Measurements from ENCODE around the gene KLHL3. TPM values are rescaled to one million over a fixed set of nuclear protein-coding genes. Genes with fewer than 3 reads are reported as not detected.
"Not testable (repeated sequence)": the region's sequence is repeated elsewhere in the genome, so short reads cannot be mapped to it uniquely, and the experiment has no call there.

Gene KLHL3
- polyA plus RNA-seq, 2 donors: 0.95 to 1.9 TPM

GRCh38 chr5:137647401-137647800 lies 88.5 kb downstream of the KLHL3 start:
- H3K9me3 ChIP-seq (ENCODE audit: control insufficient read depth in 2 of 2, insufficient read depth in 1 of 2, low read depth in 1 of 2, low read length in 1 of 2): no peaks in the 10 kb centered on the region
- H3K27me3 ChIP-seq (ENCODE audit: control insufficient read depth in 1 of 2, insufficient read depth in 2 of 2, low read length in 2 of 2): no peaks in the 10 kb centered on the region
- H3K4me1 ChIP-seq (ENCODE audit: control insufficient read depth in 2 of 2, insufficient read depth in 2 of 2, low read length in 1 of 2): peaks cover 0 to 2% of the 10 kb centered on the region in 2 donors
- WGBS, 2 donors: 62 to 86% methylated on average over 11 of the region's 11 CpGs
- H3K36me3 ChIP-seq (ENCODE audit: control insufficient read depth in 2 of 2, insufficient read depth in 2 of 2, low read length in 1 of 2): no peaks in the 10 kb centered on the region
- H3K27ac ChIP-seq (ENCODE audit: low read depth in 2 of 2, low read length in 1 of 2): no peak overlapping the region
- no peak overlapping the region for H3K4me3 ChIP-seq (ENCODE audit: low read depth in 1 of 2, low read length in 2 of 2)

GRCh38 chr5:137646761-137647160 lies 89.1 kb downstream of the KLHL3 start:
- Histone ChIP-seq H3K4me1 (ENCODE audit: control insufficient read depth in 2 of 2, insufficient read depth in 2 of 2, low read length in 1 of 2) (peaks cover 0 to 2% of the 10 kb centered on the region in 2 donors), H3K4me3 (ENCODE audit: low read depth in 1 of 2, low read length in 2 of 2) (no peak overlapping the region), H3K36me3 (ENCODE audit: control insufficient read depth in 2 of 2, insufficient read depth in 2 of 2, low read length in 1 of 2) (no peaks in the 10 kb centered on the region), H3K27me3 (ENCODE audit: control insufficient read depth in 1 of 2, insufficient read depth in 2 of 2, low read length in 2 of 2) (no peaks in the 10 kb centered on the region), H3K9me3 (ENCODE audit: control insufficient read depth in 2 of 2, insufficient read depth in 1 of 2, low read depth in 1 of 2, low read length in 1 of 2) (no peaks in the 10 kb centered on the region), H3K27ac (ENCODE audit: low read depth in 2 of 2, low read length in 1 of 2) (no peak overlapping the region)
- WGBS, 2 donors: 69 to 73% methylated on average over 2 of the region's 2 CpGs

GRCh38 chr5:137643081-137643480 lies 92.8 kb downstream of the KLHL3 start:
- H3K36me3 ChIP-seq (ENCODE audit: control insufficient read depth in 2 of 2, insufficient read depth in 2 of 2, low read length in 1 of 2); H3K27ac ChIP-seq (ENCODE audit: low read depth in 2 of 2, low read length in 1 of 2); H3K4me3 ChIP-seq (ENCODE audit: low read depth in 1 of 2, low read length in 2 of 2); H3K9me3 ChIP-seq (ENCODE audit: control insufficient read depth in 2 of 2, insufficient read depth in 1 of 2, low read depth in 1 of 2, low read length in 1 of 2); H3K4me1 ChIP-seq (ENCODE audit: control insufficient read depth in 2 of 2, insufficient read depth in 2 of 2, low read length in 1 of 2); H3K27me3 ChIP-seq (ENCODE audit: control insufficient read depth in 1 of 2, insufficient read depth in 2 of 2, low read length in 2 of 2): not testable (repeated sequence)
- 88 to 92% methylated on average over 2 of the region's 2 CpGs for WGBS, 2 donors

- Histone ChIP-seq H3K27ac (ENCODE audit: low read depth in 2 of 2, low read length in 1 of 2) (no peak overlapping the region), H3K36me3 (ENCODE audit: control insufficient read depth in 2 of 2, insufficient read depth in 2 of 2, low read length in 1 of 2) (no peaks in the 10 kb centered on the region), H3K4me1 (ENCODE audit: control insufficient read depth in 2 of 2, insufficient read depth in 2 of 2, low read length in 1 of 2) (no peaks in the 10 kb centered on the region), H3K9me3 (ENCODE audit: control insufficient read depth in 2 of 2, insufficient read depth in 1 of 2, low read depth in 1 of 2, low read length in 1 of 2) (peaks cover 2 to 5% of the 10 kb centered on the region in 2 donors), H3K27me3 (ENCODE audit: control insufficient read depth in 1 of 2, insufficient read depth in 2 of 2, low read length in 2 of 2) (no peaks in the 10 kb centered on the region), H3K4me3 (ENCODE audit: low read depth in 1 of 2, low read length in 2 of 2) (no peak overlapping the region)
- WGBS, 2 donors: 80 to 81% methylated on average over 4 of the region's 4 CpGs
Observed at GRCh38 chr5:137642091-137642490, 93.8 kb downstream of the KLHL3 start.

GRCh38 chr5:137641148-137641547 lies 94.7 kb downstream of the KLHL3 start:
- H3K27me3 ChIP-seq (ENCODE audit: control insufficient read depth in 1 of 2, insufficient read depth in 2 of 2, low read length in 2 of 2): no peaks in the 10 kb centered on the region
- no peaks in the 10 kb centered on the region for H3K4me1 ChIP-seq (ENCODE audit: control insufficient read depth in 2 of 2, insufficient read depth in 2 of 2, low read length in 1 of 2)
- no peak overlapping the region for H3K27ac ChIP-seq (ENCODE audit: low read depth in 2 of 2, low read length in 1 of 2)
- no peaks in the 10 kb centered on the region for H3K36me3 ChIP-seq (ENCODE audit: control insufficient read depth in 2 of 2, insufficient read depth in 2 of 2, low read length in 1 of 2)
- 55 to 84% methylated on average over 1 of the region's 1 CpG for WGBS, 2 donors
- H3K4me3 ChIP-seq (ENCODE audit: low read depth in 1 of 2, low read length in 2 of 2): no peak overlapping the region
- H3K9me3 ChIP-seq (ENCODE audit: control insufficient read depth in 2 of 2, insufficient read depth in 1 of 2, low read depth in 1 of 2, low read length in 1 of 2): peaks cover 2 to 6% of the 10 kb centered on the region in 2 donors

- no peaks in the 10 kb centered on the region for H3K4me1 ChIP-seq (ENCODE audit: control insufficient read depth in 2 of 2, insufficient read depth in 2 of 2, low read length in 1 of 2)
- no peaks in the 10 kb centered on the region for H3K27me3 ChIP-seq (ENCODE audit: control insufficient read depth in 1 of 2, insufficient read depth in 2 of 2, low read length in 2 of 2)
- peaks cover 2 to 6% of the 10 kb centered on the region in 2 donors for H3K9me3 ChIP-seq (ENCODE audit: control insufficient read depth in 2 of 2, insufficient read depth in 1 of 2, low read depth in 1 of 2, low read length in 1 of 2)
- H3K27ac ChIP-seq (ENCODE audit: low read depth in 2 of 2, low read length in 1 of 2): no peak overlapping the region
- WGBS, 2 donors: 93 to 96% methylated on average over 11 of the region's 11 CpGs
- no peak overlapping the region for H3K4me3 ChIP-seq (ENCODE audit: low read depth in 1 of 2, low read length in 2 of 2)
- H3K36me3 ChIP-seq (ENCODE audit: control insufficient read depth in 2 of 2, insufficient read depth in 2 of 2, low read length in 1 of 2): no peaks in the 10 kb centered on the region
Observed at GRCh38 chr5:137639645-137640044, 96.2 kb downstream of the KLHL3 start.

- H3K9me3 ChIP-seq (ENCODE audit: control insufficient read depth in 2 of 2, insufficient read depth in 1 of 2, low read depth in 1 of 2, low read length in 1 of 2): peaks cover 2 to 6% of the 10 kb centered on the region in 2 donors
- no peak overlapping the region for H3K27ac ChIP-seq (ENCODE audit: low read depth in 2 of 2, low read length in 1 of 2)
- 96% methylated on average over 13 of the region's 13 CpGs for WGBS, 2 donors
- no peaks in the 10 kb centered on the region for H3K4me1 ChIP-seq (ENCODE audit: control insufficient read depth in 2 of 2, insufficient read depth in 2 of 2, low read length in 1 of 2)
- H3K36me3 ChIP-seq (ENCODE audit: control insufficient read depth in 2 of 2, insufficient read depth in 2 of 2, low read length in 1 of 2): no peaks in the 10 kb centered on the region
- no peaks in the 10 kb centered on the region for H3K27me3 ChIP-seq (ENCODE audit: control insufficient read depth in 1 of 2, insufficient read depth in 2 of 2, low read length in 2 of 2)
- H3K4me3 ChIP-seq (ENCODE audit: low read depth in 1 of 2, low read length in 2 of 2): no peak overlapping the region
Observed at GRCh38 chr5:137638841-137639240, 97.0 kb downstream of the KLHL3 start.

- 96% methylated on average over 15 of the region's 15 CpGs for WGBS, 2 donors
- Histone ChIP-seq H3K27ac (ENCODE audit: low read depth in 2 of 2, low read length in 1 of 2) (no peak overlapping the region), H3K27me3 (ENCODE audit: control insufficient read depth in 1 of 2, insufficient read depth in 2 of 2, low read length in 2 of 2) (no peaks in the 10 kb centered on the region), H3K36me3 (ENCODE audit: control insufficient read depth in 2 of 2, insufficient read depth in 2 of 2, low read length in 1 of 2) (no peaks in the 10 kb centered on the region), H3K9me3 (ENCODE audit: control insufficient read depth in 2 of 2, insufficient read depth in 1 of 2, low read depth in 1 of 2, low read length in 1 of 2) (peaks cover 2 to 6% of the 10 kb centered on the region in 2 donors), H3K4me3 (ENCODE audit: low read depth in 1 of 2, low read length in 2 of 2) (no peak overlapping the region), H3K4me1 (ENCODE audit: control insufficient read depth in 2 of 2, insufficient read depth in 2 of 2, low read length in 1 of 2) (no peaks in the 10 kb centered on the region)
Observed at GRCh38 chr5:137636830-137637714, 98.8 kb downstream of the KLHL3 start.

- H3K36me3 ChIP-seq (ENCODE audit: control insufficient read depth in 2 of 2, insufficient read depth in 2 of 2, low read length in 1 of 2): no peaks in the 10 kb centered on the region
- H3K4me3 ChIP-seq (ENCODE audit: low read depth in 1 of 2, low read length in 2 of 2): no peak overlapping the region
- H3K4me1 ChIP-seq (ENCODE audit: control insufficient read depth in 2 of 2, insufficient read depth in 2 of 2, low read length in 1 of 2): no peaks in the 10 kb centered on the region
- peaks cover 2 to 6% of the 10 kb centered on the region in 2 donors for H3K9me3 ChIP-seq (ENCODE audit: control insufficient read depth in 2 of 2, insufficient read depth in 1 of 2, low read depth in 1 of 2, low read length in 1 of 2)
- no peaks in the 10 kb centered on the region for H3K27me3 ChIP-seq (ENCODE audit: control insufficient read depth in 1 of 2, insufficient read depth in 2 of 2, low read length in 2 of 2)
- WGBS, 2 donors: 45% methylated on average over 2 of the region's 2 CpGs
- no peak overlapping the region for H3K27ac ChIP-seq (ENCODE audit: low read depth in 2 of 2, low read length in 1 of 2)
Observed at GRCh38 chr5:137636099-137636498, 99.8 kb downstream of the KLHL3 start.

- H3K9me3 ChIP-seq (ENCODE audit: control insufficient read depth in 2 of 2, insufficient read depth in 1 of 2, low read depth in 1 of 2, low read length in 1 of 2): peaks cover 2 to 6% of the 10 kb centered on the region in 2 donors
- WGBS, 2 donors: 83 to 88% methylated on average over 1 of the region's 1 CpG
Observed at GRCh38 chr5:137635521-137635921, 100.4 kb downstream of the KLHL3 start.

More at GRCh38 chr5:137635521-137635921, 100.4 kb downstream of the KLHL3 start:
- H3K4me1 ChIP-seq (ENCODE audit: control insufficient read depth in 2 of 2, insufficient read depth in 2 of 2, low read length in 1 of 2): no peaks in the 10 kb centered on the region
- no peak overlapping the region for H3K4me3 ChIP-seq (ENCODE audit: low read depth in 1 of 2, low read length in 2 of 2)
- no peaks in the 10 kb centered on the region for H3K36me3 ChIP-seq (ENCODE audit: control insufficient read depth in 2 of 2, insufficient read depth in 2 of 2, low read length in 1 of 2)
- H3K27ac ChIP-seq (ENCODE audit: low read depth in 2 of 2, low read length in 1 of 2): no peak overlapping the region
- H3K27me3 ChIP-seq (ENCODE audit: control insufficient read depth in 1 of 2, insufficient read depth in 2 of 2, low read length in 2 of 2): no peaks in the 10 kb centered on the region

Measured in esophagus (tissue), 2 donors.